ENCODE measurements around the gene KRT37. TPM values are rescaled to one million over a fixed set of nuclear protein-coding genes. Genes with fewer than 3 reads are reported as not detected.
"Not testable (repeated sequence)": the region's sequence is repeated elsewhere in the genome, so short reads cannot be mapped to it uniquely, and the experiment has no call there.

Gene KRT37
- total RNA-seq, 1 donor from 2014 or later = not detected

DNA sequence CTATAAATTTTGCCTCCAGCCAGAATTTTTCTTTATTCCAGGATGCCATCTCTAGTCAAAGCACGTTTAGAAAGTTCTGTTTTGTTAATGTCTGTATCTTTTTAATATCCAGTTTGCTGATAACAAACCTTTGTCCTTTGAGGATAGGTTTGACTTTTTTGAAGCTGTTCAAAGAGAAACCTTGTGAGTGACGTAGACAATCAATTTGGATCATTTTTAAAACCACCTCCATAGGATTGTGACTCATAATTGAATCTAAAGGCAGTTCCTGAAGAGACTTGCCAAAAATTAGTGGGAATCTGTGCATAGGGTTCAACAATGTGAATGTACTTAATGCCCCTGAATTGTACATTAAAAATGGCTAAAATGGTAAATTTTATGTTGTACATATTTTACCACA, 32.9 kb downstream of the KRT37 start:
- DNase-seq = no peak
- no peak overlapping the region for H3K4me3 Mint-ChIP-seq
- no peak overlapping the region for H3K27ac Mint-ChIP-seq
- peaks cover 2% of the 10 kb centered on the region for H3K36me3 Mint-ChIP-seq (ENCODE audit: low read depth)
- peaks cover 17% of the 10 kb centered on the region for H3K9me3 Mint-ChIP-seq
- H3K27me3 Mint-ChIP-seq = peaks cover 16% of the 10 kb centered on the region
- intact Hi-C loops (cut with micrococcal nuclease) = no loop called here
- H3K4me1 Mint-ChIP-seq = no peaks in the 10 kb centered on the region

- Mint-ChIP-seq H3K27me3 (peaks cover 16% of the 10 kb centered on the region), H3K4me1 (no peaks in the 10 kb centered on the region), H3K27ac (no peak overlapping the region), H3K9me3 (peaks cover 20% of the 10 kb centered on the region), H3K36me3 (ENCODE audit: low read depth) (peaks cover 2% of the 10 kb centered on the region), H3K4me3 (no peak overlapping the region)
- intact Hi-C loops (cut with micrococcal nuclease) = no loop called here
- DNase-seq = no peak
Observed at GRCh38 chr17:41390411-41390938, 33.9 kb downstream of the KRT37 start.

GRCh38 chr17:41387670-41388069, 36.7 kb downstream of the KRT37 start:
- intact Hi-C loops (cut with micrococcal nuclease) = no loop called here
- no peak overlapping the region for H3K27ac Mint-ChIP-seq
- no peaks in the 10 kb centered on the region for H3K4me1 Mint-ChIP-seq
- H3K36me3 Mint-ChIP-seq (ENCODE audit: low read depth) = peaks cover 2% of the 10 kb centered on the region
- H3K4me3 Mint-ChIP-seq = no peak overlapping the region
- DNase-seq = no peak
- H3K27me3 Mint-ChIP-seq = peaks cover 22% of the 10 kb centered on the region
- peaks cover 20% of the 10 kb centered on the region for H3K9me3 Mint-ChIP-seq

- Mint-ChIP-seq H3K4me1 (no peaks in the 10 kb centered on the region), H3K36me3 (ENCODE audit: low read depth) (peaks cover 2% of the 10 kb centered on the region), H3K4me3 (no peak overlapping the region), H3K27ac (no peak overlapping the region), H3K27me3 (peaks cover 19% of the 10 kb centered on the region), H3K9me3 (peaks cover 20% of the 10 kb centered on the region)
- no peak for DNase-seq
- intact Hi-C loops (cut with micrococcal nuclease) = no loop called here
Observed at GRCh38 chr17:41386227-41386626, 38.2 kb downstream of the KRT37 start.

GRCh38 chr17:41383690-41384089, 40.7 kb downstream of the KRT37 start:
- peaks cover 20% of the 10 kb centered on the region for H3K9me3 Mint-ChIP-seq
- no peaks in the 10 kb centered on the region for H3K4me1 Mint-ChIP-seq
- intact Hi-C loops (cut with micrococcal nuclease) = no loop called here

DNA sequence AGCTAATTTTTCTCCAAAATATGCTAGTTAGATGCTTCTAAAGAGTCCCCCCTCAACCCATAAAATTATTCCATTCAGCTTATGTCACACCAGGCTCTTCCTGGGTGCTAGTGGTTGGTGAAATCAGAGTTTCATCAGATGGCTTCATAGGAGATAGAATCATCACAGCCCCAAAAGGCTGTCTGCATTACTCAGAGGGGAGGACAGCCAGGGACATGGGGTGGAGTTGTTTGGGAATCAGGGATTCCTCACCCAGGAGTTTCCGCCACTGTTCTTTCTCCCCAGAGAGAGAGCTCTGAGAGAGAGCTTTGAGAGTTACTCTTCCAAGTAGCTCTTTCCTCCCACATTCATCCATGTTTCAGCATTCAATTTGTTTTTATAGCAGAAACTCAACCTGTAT, 42.0 kb downstream of the KRT37 start:
- H3K9me3 Mint-ChIP-seq = peaks cover 9% of the 10 kb centered on the region
- no peak for DNase-seq
- H3K4me3 Mint-ChIP-seq = no peak overlapping the region
- no peaks in the 10 kb centered on the region for H3K4me1 Mint-ChIP-seq
- peaks cover 7% of the 10 kb centered on the region for H3K27me3 Mint-ChIP-seq
- H3K27ac Mint-ChIP-seq = no peak overlapping the region
- peaks cover 2% of the 10 kb centered on the region for H3K36me3 Mint-ChIP-seq (ENCODE audit: low read depth)
- intact Hi-C loops (cut with micrococcal nuclease) = no loop called here

More at GRCh38 chr17:41383690-41384089, 40.7 kb downstream of the KRT37 start:
- Mint-ChIP-seq H3K27me3 (peaks cover 13% of the 10 kb centered on the region), H3K36me3 (ENCODE audit: low read depth) (peaks cover 2% of the 10 kb centered on the region), H3K27ac (no peak overlapping the region), H3K4me3 (no peak overlapping the region)
- DNase-seq = no peak

GRCh38 chr17:41381943-41382342, 42.4 kb downstream of the KRT37 start, which contains the start of gene KRT34:
Gene KRT34, minus strand, starts transcription at chr17:41382306. Its CDS starts 60 bp downstream, at chr17:41382246.
- H3K27me3 Mint-ChIP-seq; DNase-seq; H3K36me3 Mint-ChIP-seq (ENCODE audit: low read depth); H3K4me3 Mint-ChIP-seq; H3K27ac Mint-ChIP-seq; H3K4me1 Mint-ChIP-seq; H3K9me3 Mint-ChIP-seq; intact Hi-C loops (cut with micrococcal nuclease): not testable (repeated sequence)

- DNase-seq; intact Hi-C loops (cut with micrococcal nuclease); H3K9me3 Mint-ChIP-seq; H3K4me3 Mint-ChIP-seq; H3K27me3 Mint-ChIP-seq; H3K36me3 Mint-ChIP-seq (ENCODE audit: low read depth); H3K4me1 Mint-ChIP-seq; H3K27ac Mint-ChIP-seq: not testable (repeated sequence)
Observed at GRCh38 chr17:41380091-41380490, 44.3 kb downstream of the KRT37 start.

DNA sequence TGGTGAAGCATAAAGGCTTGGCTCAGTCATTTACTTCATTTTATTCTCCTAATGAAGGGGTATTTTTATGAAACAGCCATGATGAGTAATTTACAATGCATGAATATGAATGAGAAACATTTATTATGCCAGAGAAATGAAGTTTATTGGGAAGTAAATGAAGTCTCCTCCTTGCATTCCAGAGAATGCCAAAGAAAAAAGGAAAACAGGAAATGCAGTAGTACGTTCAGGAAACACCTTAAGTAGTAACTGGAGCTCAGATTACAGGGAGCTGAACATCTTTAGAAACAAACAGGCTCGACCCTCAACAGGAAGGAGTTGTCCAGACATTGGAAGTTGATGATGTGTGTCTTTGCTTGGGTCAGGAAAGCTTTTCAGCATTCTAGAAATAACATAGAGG, 46.8 kb downstream of the KRT37 start:
- Mint-ChIP-seq H3K4me1 (no peaks in the 10 kb centered on the region), H3K4me3 (no peak overlapping the region), H3K9me3 (peaks cover 5% of the 10 kb centered on the region), H3K27me3 (peaks cover 5% of the 10 kb centered on the region), H3K27ac (no peak overlapping the region), H3K36me3 (ENCODE audit: low read depth) (no peaks in the 10 kb centered on the region)
- no peak for DNase-seq
- intact Hi-C loops (cut with micrococcal nuclease) = no loop called here

Other genes starting within 250 kb of the KRT37 start
- gene KRTAP4-2, start 246.4 kb downstream of the KRT37 start, total RNA-seq = not detected in 2 replicates
- gene KRTAP4-1, start 239.7 kb downstream of the KRT37 start, total RNA-seq = not detected in 2 replicates
- not detected in 2 replicates for gene KRTAP9-1, start 234.7 kb downstream of the KRT37 start, total RNA-seq
- gene KRTAP9-2, start 197.9 kb downstream of the KRT37 start, total RNA-seq = not detected in 2 replicates
- not detected in 2 replicates for gene KRTAP9-3, start 192.1 kb downstream of the KRT37 start, total RNA-seq
- not detected in 2 replicates for gene KRTAP9-8, start 186.6 kb downstream of the KRT37 start, total RNA-seq
- not detected in 2 replicates for gene KRTAP9-4, start 174.9 kb downstream of the KRT37 start, total RNA-seq
- not detected in 2 replicates for gene KRTAP9-9, start 169.2 kb downstream of the KRT37 start, total RNA-seq
- not detected in 2 replicates for gene KRTAP9-6, start 159.2 kb downstream of the KRT37 start, total RNA-seq
- gene KRTAP9-7, start 148.9 kb downstream of the KRT37 start, total RNA-seq = not detected in 2 replicates
- gene KRTAP29-1, start 121.7 kb downstream of the KRT37 start, total RNA-seq = not detected in 2 replicates
- gene KRTAP16-1, start 115.3 kb downstream of the KRT37 start, total RNA-seq = not detected in 2 replicates
- not detected in 2 replicates for gene KRTAP17-1, start 108.9 kb downstream of the KRT37 start, total RNA-seq
- not detected in 2 replicates for gene KRT33A, start 73.8 kb downstream of the KRT37 start, total RNA-seq
- gene KRT33B, start 54.8 kb downstream of the KRT37 start, total RNA-seq = not detected in 2 replicates
- not detected in 2 replicates for gene KRT34, start 42.3 kb downstream of the KRT37 start, total RNA-seq
- gene KRT31, start 27.0 kb downstream of the KRT37 start, total RNA-seq = not detected in 2 replicates
- not detected in 2 replicates for gene KRT38, start 16.4 kb upstream of the KRT37 start, total RNA-seq
- not detected in 2 replicates for gene KRT32, start 42.8 kb upstream of the KRT37 start, total RNA-seq
- not detected in 2 replicates for gene KRT35, start 56.6 kb upstream of the KRT37 start, total RNA-seq
- not detected in 2 replicates for gene KRT36, start 65.3 kb upstream of the KRT37 start, total RNA-seq
- not detected in 2 replicates for gene KRT13, start 81.0 kb upstream of the KRT37 start, total RNA-seq
- not detected in 2 replicates for gene KRT15, start 94.3 kb upstream of the KRT37 start, total RNA-seq
- gene KRT19, start 103.7 kb upstream of the KRT37 start, total RNA-seq = not detected in 2 replicates
- gene KRT9, start 147.5 kb upstream of the KRT37 start, total RNA-seq = not detected in 2 replicates
- not detected in 2 replicates for gene KRT14, start 162.3 kb upstream of the KRT37 start, total RNA-seq
- not detected in 2 replicates for gene KRT16, start 188.2 kb upstream of the KRT37 start, total RNA-seq
- gene KRT17, start 200.0 kb upstream of the KRT37 start, total RNA-seq = not detected in 2 replicates